ENCODE results near the gene RAD18. TPM values are rescaled to one million over a fixed set of nuclear protein-coding genes. Genes with fewer than 3 reads are reported as not detected.
A peak's percentile ranks its signal among the peaks of the same experiment; 100 is the strongest.

RAD18 gene
- total and polyA plus RNA-seq, 9 of the 15 experiments (the other 6 are each of a cell fraction or from before 2014, with no cell fraction given) = 19.2 to 49.4 (median 34.4) TPM

DNA sequence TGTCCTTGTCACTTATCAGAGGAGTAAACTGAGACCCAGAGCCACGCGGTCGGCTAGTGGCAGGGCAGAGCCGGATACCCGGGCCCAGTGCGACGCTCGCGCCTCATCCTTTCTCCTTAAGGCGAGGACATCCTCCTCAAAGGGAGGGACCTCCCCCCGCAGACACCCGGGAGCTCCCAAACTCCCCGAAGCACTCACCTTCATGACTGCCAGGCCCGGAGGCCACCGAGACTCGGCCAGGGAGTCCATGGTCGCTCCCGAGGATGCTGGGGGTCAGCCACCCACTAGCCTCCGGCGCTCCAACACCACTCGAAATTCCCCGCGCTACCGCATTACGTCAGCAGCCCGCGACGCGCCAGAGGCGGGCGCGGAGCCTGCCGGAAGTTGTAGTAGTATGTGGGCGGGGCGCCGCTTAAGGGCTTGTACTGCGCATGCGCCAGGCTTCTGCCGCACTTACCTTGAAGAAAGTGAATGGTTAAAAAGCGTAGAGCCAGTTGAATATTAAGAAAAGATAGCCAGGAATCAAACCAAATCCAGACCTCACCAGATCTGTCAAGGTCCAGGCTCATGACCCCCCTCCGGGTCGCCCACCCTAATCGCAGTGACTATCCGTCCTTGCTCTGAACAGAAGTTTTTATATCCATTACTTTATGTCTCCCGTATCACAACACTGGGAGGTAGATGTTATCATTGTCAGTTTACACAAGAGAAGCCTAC is at the start of gene RAD18 (continued):
- no peak for TF ChIP-seq ZNF23 (CRISPR knock-in tag; IDR thresholded peaks at IDR 0.05)
- TF ChIP-seq ZNF324 (CRISPR knock-in tag; IDR thresholded peaks at IDR 0.05) = no peak
- TF ChIP-seq POLR2A (conservative IDR thresholded peaks at IDR 0.05) = peak; percentile 84
- peak; percentile 77 for TF ChIP-seq POLR2B (IDR thresholded peaks at IDR 0.05; ENCODE audit: low read depth, partially characterized antibody)
- TF ChIP-seq ZBED1 (IDR thresholded peaks at IDR 0.05) = no peak
- no peak for TF ChIP-seq BDP1 (IDR thresholded peaks at IDR 0.05; ENCODE audit: insufficient read depth, insufficient read length)
- no peak for TF ChIP-seq HNRNPK (IDR thresholded peaks at IDR 0.05; ENCODE audit: low read depth, low read length, poor library complexity, severe bottlenecking)
- peak; percentile 99 for TF ChIP-seq HCFC1 (IDR thresholded peaks at IDR 0.05; ENCODE audit: low read depth, low read length)
- TF ChIP-seq ZMIZ1 (IDR thresholded peaks at IDR 0.05; ENCODE audit: low read depth in 2 of 2, low read length in 2 of 2) = no peak
- no peak for TF ChIP-seq ZNF764 (CRISPR knock-in tag; IDR thresholded peaks at IDR 0.05; ENCODE audit: low read depth)
- peak; percentile 94 for TF ChIP-seq ATF1 (CRISPR knock-in tag; IDR thresholded peaks at IDR 0.05)
- TF ChIP-seq ATF1 (tag; IDR thresholded peaks at IDR 0.05) = peak; percentile 100
- TF ChIP-seq ZZZ3 (IDR thresholded peaks at IDR 0.05) = no peak
- TF ChIP-seq SRSF1 (IDR thresholded peaks at IDR 0.05; ENCODE audit: low read depth, low read length) = no peak
- TF ChIP-seq, protein P1, sequence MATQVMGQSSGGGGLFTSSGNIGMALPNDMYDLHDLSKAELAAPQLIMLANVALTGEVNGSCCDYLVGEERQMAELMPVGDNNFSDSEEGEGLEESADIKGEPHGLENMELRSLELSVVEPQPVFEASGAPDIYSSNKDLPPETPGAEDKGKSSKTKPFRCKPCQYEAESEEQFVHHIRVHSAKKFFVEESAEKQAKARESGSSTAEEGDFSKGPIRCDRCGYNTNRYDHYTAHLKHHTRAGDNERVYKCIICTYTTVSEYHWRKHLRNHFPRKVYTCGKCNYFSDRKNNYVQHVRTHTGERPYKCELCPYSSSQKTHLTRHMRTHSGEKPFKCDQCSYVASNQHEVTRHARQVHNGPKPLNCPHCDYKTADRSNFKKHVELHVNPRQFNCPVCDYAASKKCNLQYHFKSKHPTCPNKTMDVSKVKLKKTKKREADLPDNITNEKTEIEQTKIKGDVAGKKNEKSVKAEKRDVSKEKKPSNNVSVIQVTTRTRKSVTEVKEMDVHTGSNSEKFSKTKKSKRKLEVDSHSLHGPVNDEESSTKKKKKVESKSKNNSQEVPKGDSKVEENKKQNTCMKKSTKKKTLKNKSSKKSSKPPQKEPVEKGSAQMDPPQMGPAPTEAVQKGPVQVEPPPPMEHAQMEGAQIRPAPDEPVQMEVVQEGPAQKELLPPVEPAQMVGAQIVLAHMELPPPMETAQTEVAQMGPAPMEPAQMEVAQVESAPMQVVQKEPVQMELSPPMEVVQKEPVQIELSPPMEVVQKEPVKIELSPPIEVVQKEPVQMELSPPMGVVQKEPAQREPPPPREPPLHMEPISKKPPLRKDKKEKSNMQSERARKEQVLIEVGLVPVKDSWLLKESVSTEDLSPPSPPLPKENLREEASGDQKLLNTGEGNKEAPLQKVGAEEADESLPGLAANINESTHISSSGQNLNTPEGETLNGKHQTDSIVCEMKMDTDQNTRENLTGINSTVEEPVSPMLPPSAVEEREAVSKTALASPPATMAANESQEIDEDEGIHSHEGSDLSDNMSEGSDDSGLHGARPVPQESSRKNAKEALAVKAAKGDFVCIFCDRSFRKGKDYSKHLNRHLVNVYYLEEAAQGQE (IDR thresholded peaks at IDR 0.05; ENCODE audit: borderline replicate concordance) = no peak
- TF ChIP-seq, protein P1 (CRISPR knock-in tag; IDR thresholded peaks at IDR 0.05; ENCODE audit: low read depth) = peak; percentile 45; the same call in 1 of the 2 replicates
- TF ChIP-seq MCM2 (IDR thresholded peaks at IDR 0.05; ENCODE audit: low read depth) = no peak
- TF ChIP-seq SRF (CRISPR knock-in tag; IDR thresholded peaks at IDR 0.05) = peak in 1 of 2 experiments; percentile 58; a peak in 1 of 4 replicates
